ENCODE data around the gene TBX5. TPM values are rescaled to one million over a fixed set of nuclear protein-coding genes. Genes with fewer than 3 reads are reported as not detected.

The TBX5 gene
- total and polyA plus RNA-seq, 9 of the 15 experiments (the other 6 are each of a cell fraction or from before 2014, with no cell fraction given) = not detected

DNA sequence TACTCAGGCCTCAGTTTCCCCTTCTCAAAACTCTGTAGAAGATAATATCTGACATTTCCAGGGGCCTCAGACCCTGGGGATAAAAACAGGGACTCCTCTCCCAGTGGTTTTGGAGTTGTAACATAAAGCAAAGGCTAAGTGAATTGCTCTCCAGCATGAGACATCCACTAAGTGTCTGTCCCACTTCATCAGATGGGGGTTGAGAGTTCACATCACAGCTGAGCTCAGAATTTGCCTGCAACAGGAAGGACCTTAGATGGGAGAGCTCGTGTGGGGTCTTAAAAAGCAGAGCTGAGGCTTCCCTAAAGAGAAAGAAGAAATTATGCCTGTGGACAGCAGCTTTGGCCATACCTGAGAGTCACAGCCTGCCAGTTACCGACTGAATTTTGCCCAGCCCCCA lies 61.1 kb downstream of the TBX5 start:
- Histone ChIP-seq H3K9me1 (ENCODE audit: control insufficient read depth, insufficient read depth, low read length) (no peaks in the 10 kb centered on the region), H2AFZ (ENCODE audit: low read depth, low read length) (no peak overlapping the region), H3K4me3 (no peak overlapping the region), H3K27ac (ENCODE audit: extremely low read depth, low read depth, low read length) (no peak overlapping the region), H3K36me3 (ENCODE audit: control insufficient read depth, insufficient read depth, low read length) (no peaks in the 10 kb centered on the region), H3K79me2 (ENCODE audit: control insufficient read depth, insufficient read depth, low read length) (no peaks in the 10 kb centered on the region), H3K4me2 (ENCODE audit: insufficient read depth, low read length) (no peak overlapping the region), H3K9me3 (replicated peaks; ENCODE audit: control insufficient read depth, insufficient read depth, low read depth, low read length) (no peaks in the 10 kb centered on the region), H3K4me1 (replicated peaks in 1 of 2; ENCODE audit: control insufficient read depth in 2 of 2, insufficient read depth in 2 of 2, low read length in 2 of 2) (no peaks in the 10 kb centered on the region), H3K27me3 (ENCODE audit: control insufficient read depth in 2 of 2, insufficient read depth in 2 of 2, low read length in 2 of 2) (no peaks in the 10 kb centered on the region), H3K9ac (ENCODE audit: insufficient read depth in 1 of 2, low read depth in 2 of 2, low read length in 2 of 2) (no peak overlapping the region), H4K20me1 (replicated peaks; ENCODE audit: control insufficient read depth, insufficient read depth, low read length) (no peaks in the 10 kb centered on the region)
- 0% methylated on average over 2 of the region's 2 CpGs for WGBS (ENCODE audit: insufficient coverage, low coverage, missing lambda C conversion rate)
- BruUV-seq (replicated peaks) = no TSS peak
- DNase-seq (ENCODE audit: extremely low read depth in 1 of 4, low spot score in 3 of 4) = no peak
- CTCF ChIA-PET (ENCODE audit: low intra/inter-chr PET ratio) = no interaction called here
- TF ChIP-seq NCOR1 (IDR thresholded peaks at IDR 0.05) (no peak), MED1 (CRISPR knock-in tag; IDR thresholded peaks at IDR 0.05; ENCODE audit: borderline replicate concordance) (no peak), DMBX1 (CRISPR knock-in tag; IDR thresholded peaks at IDR 0.05; ENCODE audit: borderline replicate concordance) (no peak), EP300 (IDR thresholded peaks at IDR 0.05; ENCODE audit: low read length) (no peak), IRF2 (CRISPR knock-in tag; IDR thresholded peaks at IDR 0.05) (no peak), ESRRA (IDR thresholded peaks at IDR 0.05; ENCODE audit: borderline replicate concordance, low read depth) (no peak), MYNN (IDR thresholded peaks at IDR 0.05) (no peak), MYNN (CRISPR knock-in tag; IDR thresholded peaks at IDR 0.05) (no peak)
- TF ChIP-seq, protein P1, sequence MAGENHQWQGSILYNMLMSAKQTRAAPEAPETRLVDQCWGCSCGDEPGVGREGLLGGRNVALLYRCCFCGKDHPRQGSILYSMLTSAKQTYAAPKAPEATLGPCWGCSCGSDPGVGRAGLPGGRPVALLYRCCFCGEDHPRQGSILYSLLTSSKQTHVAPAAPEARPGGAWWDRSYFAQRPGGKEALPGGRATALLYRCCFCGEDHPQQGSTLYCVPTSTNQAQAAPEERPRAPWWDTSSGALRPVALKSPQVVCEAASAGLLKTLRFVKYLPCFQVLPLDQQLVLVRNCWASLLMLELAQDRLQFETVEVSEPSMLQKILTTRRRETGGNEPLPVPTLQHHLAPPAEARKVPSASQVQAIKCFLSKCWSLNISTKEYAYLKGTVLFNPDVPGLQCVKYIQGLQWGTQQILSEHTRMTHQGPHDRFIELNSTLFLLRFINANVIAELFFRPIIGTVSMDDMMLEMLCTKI (IDR thresholded peaks at IDR 0.05; ENCODE audit: partially characterized antibody) = no peak
- TF ChIP-seq, protein P2, sequence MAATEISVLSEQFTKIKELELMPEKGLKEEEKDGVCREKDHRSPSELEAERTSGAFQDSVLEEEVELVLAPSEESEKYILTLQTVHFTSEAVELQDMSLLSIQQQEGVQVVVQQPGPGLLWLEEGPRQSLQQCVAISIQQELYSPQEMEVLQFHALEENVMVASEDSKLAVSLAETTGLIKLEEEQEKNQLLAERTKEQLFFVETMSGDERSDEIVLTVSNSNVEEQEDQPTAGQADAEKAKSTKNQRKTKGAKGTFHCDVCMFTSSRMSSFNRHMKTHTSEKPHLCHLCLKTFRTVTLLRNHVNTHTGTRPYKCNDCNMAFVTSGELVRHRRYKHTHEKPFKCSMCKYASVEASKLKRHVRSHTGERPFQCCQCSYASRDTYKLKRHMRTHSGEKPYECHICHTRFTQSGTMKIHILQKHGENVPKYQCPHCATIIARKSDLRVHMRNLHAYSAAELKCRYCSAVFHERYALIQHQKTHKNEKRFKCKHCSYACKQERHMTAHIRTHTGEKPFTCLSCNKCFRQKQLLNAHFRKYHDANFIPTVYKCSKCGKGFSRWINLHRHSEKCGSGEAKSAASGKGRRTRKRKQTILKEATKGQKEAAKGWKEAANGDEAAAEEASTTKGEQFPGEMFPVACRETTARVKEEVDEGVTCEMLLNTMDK (IDR thresholded peaks at IDR 0.05; ENCODE audit: borderline replicate concordance, insufficient read depth, low read depth, low read length, poor library complexity, severe bottlenecking) = no peak
- TF ChIP-seq, protein P3, sequence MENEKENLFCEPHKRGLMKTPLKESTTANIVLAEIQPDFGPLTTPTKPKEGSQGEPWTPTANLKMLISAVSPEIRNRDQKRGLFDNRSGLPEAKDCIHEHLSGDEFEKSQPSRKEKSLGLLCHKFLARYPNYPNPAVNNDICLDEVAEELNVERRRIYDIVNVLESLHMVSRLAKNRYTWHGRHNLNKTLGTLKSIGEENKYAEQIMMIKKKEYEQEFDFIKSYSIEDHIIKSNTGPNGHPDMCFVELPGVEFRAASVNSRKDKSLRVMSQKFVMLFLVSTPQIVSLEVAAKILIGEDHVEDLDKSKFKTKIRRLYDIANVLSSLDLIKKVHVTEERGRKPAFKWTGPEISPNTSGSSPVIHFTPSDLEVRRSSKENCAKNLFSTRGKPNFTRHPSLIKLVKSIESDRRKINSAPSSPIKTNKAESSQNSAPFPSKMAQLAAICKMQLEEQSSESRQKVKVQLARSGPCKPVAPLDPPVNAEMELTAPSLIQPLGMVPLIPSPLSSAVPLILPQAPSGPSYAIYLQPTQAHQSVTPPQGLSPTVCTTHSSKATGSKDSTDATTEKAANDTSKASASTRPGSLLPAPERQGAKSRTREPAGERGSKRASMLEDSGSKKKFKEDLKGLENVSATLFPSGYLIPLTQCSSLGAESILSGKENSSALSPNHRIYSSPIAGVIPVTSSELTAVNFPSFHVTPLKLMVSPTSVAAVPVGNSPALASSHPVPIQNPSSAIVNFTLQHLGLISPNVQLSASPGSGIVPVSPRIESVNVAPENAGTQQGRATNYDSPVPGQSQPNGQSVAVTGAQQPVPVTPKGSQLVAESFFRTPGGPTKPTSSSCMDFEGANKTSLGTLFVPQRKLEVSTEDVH (IDR thresholded peaks at IDR 0.05; ENCODE audit: low read depth, partially characterized antibody) = no peak
- TF ChIP-seq, protein P4, sequence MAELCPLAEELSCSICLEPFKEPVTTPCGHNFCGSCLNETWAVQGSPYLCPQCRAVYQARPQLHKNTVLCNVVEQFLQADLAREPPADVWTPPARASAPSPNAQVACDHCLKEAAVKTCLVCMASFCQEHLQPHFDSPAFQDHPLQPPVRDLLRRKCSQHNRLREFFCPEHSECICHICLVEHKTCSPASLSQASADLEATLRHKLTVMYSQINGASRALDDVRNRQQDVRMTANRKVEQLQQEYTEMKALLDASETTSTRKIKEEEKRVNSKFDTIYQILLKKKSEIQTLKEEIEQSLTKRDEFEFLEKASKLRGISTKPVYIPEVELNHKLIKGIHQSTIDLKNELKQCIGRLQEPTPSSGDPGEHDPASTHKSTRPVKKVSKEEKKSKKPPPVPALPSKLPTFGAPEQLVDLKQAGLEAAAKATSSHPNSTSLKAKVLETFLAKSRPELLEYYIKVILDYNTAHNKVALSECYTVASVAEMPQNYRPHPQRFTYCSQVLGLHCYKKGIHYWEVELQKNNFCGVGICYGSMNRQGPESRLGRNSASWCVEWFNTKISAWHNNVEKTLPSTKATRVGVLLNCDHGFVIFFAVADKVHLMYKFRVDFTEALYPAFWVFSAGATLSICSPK (IDR thresholded peaks at IDR 0.05; ENCODE audit: borderline replicate concordance) = no peak
- POLR2A ChIA-PET = no interaction called here
- FAIRE-seq = no peak
- intact Hi-C loops (cut with micrococcal nuclease) = no loop called here
- in situ Hi-C loops (cut with MboI) = no loop called here
- no peak for ATAC-seq
